Fibroblast of lung (primary cell): ENCODE measurements around the gene AGBL1. TPM values are rescaled to one million over a fixed set of nuclear protein-coding genes. Genes with fewer than 3 reads are reported as not detected.

Source experiments
- DNase-seq, 2 donors: peaks; one replicate each; pipeline versions ENCODE4 v3.0.0 to v3.0.0-alpha.2; 2010; ENCODE audit warnings: low read depth in 2 of 2
- H2AFZ ChIP-seq: 2 replicates; pipeline ENCODE4 v1.5.1; 2012; ENCODE audit warnings: low read length, control low read depth, inconsistent platforms
- H3K27ac ChIP-seq: 2 replicates; pipeline ENCODE4 v1.5.1; 2011; ENCODE audit warnings: low read length, control low read depth; ENCODE audit not compliant: insufficient read depth
- H3K27me3 ChIP-seq: 2 replicates; pipeline ENCODE4 v1.5.1; 2011; ENCODE audit warnings: mild to moderate bottlenecking, low read length; ENCODE audit not compliant: control insufficient read depth, insufficient read depth
- H3K36me3 ChIP-seq: 2 replicates; pipeline ENCODE4 v1.5.1; 2011; ENCODE audit warnings: low read length; ENCODE audit not compliant: control insufficient read depth, insufficient read depth
- H3K4me1 ChIP-seq: 2 replicates; pipeline ENCODE4 v1.5.1; 2011; ENCODE audit warnings: low read length; ENCODE audit not compliant: control insufficient read depth, insufficient read depth; ENCODE audit errors: extremely low read depth
- H3K4me2 ChIP-seq: 2 replicates; pipeline ENCODE4 v1.5.1; 2011; ENCODE audit warnings: low read length, control low read depth; ENCODE audit not compliant: insufficient read depth; ENCODE audit errors: extremely low read depth
- H3K4me3 ChIP-seq, 4 experiments: fragments of 200-600 bp in 1 of 4; sonication (generic) in 1 of 4; replicated peaks in 1 of 4; 2 replicates each; pipeline ENCODE4 v1.5.1; 2011 to 2016; ENCODE audit warnings: low read length in 4 of 4, low read depth in 3 of 4, mild to moderate bottlenecking in 3 of 4, control low read depth in 2 of 4, inconsistent platforms in 1 of 4, mixed read lengths in 1 of 4; ENCODE audit not compliant: insufficient read depth in 1 of 4; ENCODE audit errors: control extremely low read depth in 1 of 4
- H3K79me2 ChIP-seq: 2 replicates; pipeline ENCODE4 v1.5.1; 2012; ENCODE audit warnings: mild to moderate bottlenecking, low read length, inconsistent platforms; ENCODE audit not compliant: control insufficient read depth, insufficient read depth
- H3K9ac ChIP-seq: 2 replicates; pipeline ENCODE4 v1.5.1; 2011; ENCODE audit warnings: mild to moderate bottlenecking, low read length, control low read depth; ENCODE audit not compliant: insufficient read depth
- H3K9me3 ChIP-seq: 2 replicates; pipeline ENCODE4 v1.5.1; 2012; ENCODE audit warnings: low read depth, low read length; ENCODE audit not compliant: control insufficient read depth, insufficient read depth
- H4K20me1 ChIP-seq: 2 replicates; pipeline ENCODE4 v1.5.1; 2011; ENCODE audit warnings: low read length; ENCODE audit not compliant: control insufficient read depth, insufficient read depth; ENCODE audit errors: extremely low read depth
- EZH2 ChIP-seq: IDR thresholded peaks from 2 replicates; pipeline ENCODE4 v1.5.1; 2012; ENCODE audit warnings: low read length, control low read depth, mild to moderate bottlenecking; ENCODE audit errors: missing control alignments
- polyA plus RNA-seq, 2 donors: library from polyadenylated mRNA; depleted of rRNA in 1 of 2; stranded (reverse) in 1 of 2; unstranded in 1 of 2; fragments of >200 nt; gene quantifications; 2 replicates each; pipeline ENCODE4 v1.2.1, GENCODE V29; 2011 to 2012; ENCODE audit warnings: missing spikeins in 1 of 2
- total RNA-seq: library from RNA; depleted of rRNA; stranded (reverse); fragments of >200 nt; gene quantifications from 2 replicates; pipeline ENCODE4 v1.2.1, GENCODE V29; 2014
- TF ChIP-seq, protein P1 (sequence below), 2 donors: IDR thresholded peaks in 1 of 2; conservative IDR thresholded peaks in 1 of 2; 1 replicate in 1 of 2; 2 replicates in 1 of 2; pipeline ENCODE4 v1.5.1; 2011 to 2012; ENCODE audit warnings: low read length in 2 of 2, control low read depth in 1 of 2, inconsistent platforms in 1 of 2, low read depth in 1 of 2, mild to moderate bottlenecking in 1 of 2

AGBL1 gene
- total and polyA plus RNA-seq, 2 donors (not counting 1 experiment from before 2014, with no cell fraction given) = not detected

DNA sequence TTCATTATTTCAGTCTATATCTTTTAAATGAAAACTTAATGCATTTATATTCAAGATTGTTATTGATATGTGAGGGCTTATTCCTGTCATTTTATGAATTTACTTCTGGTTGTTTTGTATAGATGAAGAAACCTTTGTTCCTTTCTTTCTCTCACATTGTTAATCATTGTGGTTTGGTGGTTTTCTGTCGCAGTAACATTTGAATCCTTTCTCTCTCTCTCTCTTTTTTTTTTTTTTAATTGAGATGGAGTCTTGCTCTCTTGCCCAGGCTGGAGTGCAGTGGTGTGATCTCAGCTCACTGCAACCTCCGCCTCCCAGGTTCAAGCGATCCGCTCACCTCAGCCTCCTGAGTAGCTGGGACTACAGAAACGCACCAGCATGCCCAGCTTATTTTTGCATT, 22.1 kb downstream of the AGBL1 start:
- Histone ChIP-seq H3K4me3 (no peak overlapping the region), H3K9ac (no peak overlapping the region), H2AFZ (no peak overlapping the region), H4K20me1 (no peaks in the 10 kb centered on the region), H3K27me3 (no peaks in the 10 kb centered on the region), H3K9me3 (no peaks in the 10 kb centered on the region), H3K27ac (no peak overlapping the region), H3K79me2 (no peaks in the 10 kb centered on the region), H3K36me3 (no peaks in the 10 kb centered on the region), H3K4me1 (no peaks in the 10 kb centered on the region), H3K4me2 (no peak overlapping the region)
- TF ChIP-seq, protein P1, sequence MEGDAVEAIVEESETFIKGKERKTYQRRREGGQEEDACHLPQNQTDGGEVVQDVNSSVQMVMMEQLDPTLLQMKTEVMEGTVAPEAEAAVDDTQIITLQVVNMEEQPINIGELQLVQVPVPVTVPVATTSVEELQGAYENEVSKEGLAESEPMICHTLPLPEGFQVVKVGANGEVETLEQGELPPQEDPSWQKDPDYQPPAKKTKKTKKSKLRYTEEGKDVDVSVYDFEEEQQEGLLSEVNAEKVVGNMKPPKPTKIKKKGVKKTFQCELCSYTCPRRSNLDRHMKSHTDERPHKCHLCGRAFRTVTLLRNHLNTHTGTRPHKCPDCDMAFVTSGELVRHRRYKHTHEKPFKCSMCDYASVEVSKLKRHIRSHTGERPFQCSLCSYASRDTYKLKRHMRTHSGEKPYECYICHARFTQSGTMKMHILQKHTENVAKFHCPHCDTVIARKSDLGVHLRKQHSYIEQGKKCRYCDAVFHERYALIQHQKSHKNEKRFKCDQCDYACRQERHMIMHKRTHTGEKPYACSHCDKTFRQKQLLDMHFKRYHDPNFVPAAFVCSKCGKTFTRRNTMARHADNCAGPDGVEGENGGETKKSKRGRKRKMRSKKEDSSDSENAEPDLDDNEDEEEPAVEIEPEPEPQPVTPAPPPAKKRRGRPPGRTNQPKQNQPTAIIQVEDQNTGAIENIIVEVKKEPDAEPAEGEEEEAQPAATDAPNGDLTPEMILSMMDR (conservative IDR thresholded peaks at IDR 0.05 in 1 of 2, IDR thresholded peaks at IDR 0.05 in 1 of 2; ENCODE audit: low read depth in 1 of 2, low read length in 2 of 2) = no peak
- no peak for TF ChIP-seq EZH2
- DNase-seq = no peak

DNA sequence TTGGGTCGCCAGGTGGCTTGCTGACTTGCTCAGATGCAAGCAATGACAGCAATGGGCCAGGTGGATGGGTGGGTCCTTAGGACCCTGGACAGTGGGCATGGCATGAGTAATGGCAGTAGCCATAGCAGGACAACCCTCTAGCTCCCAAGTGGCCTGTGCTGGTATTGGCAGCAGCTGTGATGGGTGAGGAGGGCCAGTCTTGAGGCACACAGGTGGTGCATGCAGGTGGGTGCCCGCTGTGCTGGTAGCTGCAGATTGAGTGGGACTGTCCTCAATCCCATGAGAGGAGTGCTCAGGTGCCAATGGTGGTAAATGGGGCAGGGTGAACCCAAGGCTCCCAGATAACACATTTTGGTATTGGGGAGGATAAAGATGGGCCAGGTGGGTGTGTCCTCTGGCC, 24.2 kb downstream of the AGBL1 start:
- DNase-seq = no peak
- Histone ChIP-seq H3K27ac (no peak overlapping the region), H2AFZ (no peak overlapping the region), H3K27me3 (no peaks in the 10 kb centered on the region), H4K20me1 (no peaks in the 10 kb centered on the region), H3K4me1 (no peaks in the 10 kb centered on the region), H3K79me2 (no peaks in the 10 kb centered on the region), H3K4me3 (no peak overlapping the region), H3K4me2 (no peak overlapping the region), H3K9me3 (no peaks in the 10 kb centered on the region), H3K9ac (no peak overlapping the region), H3K36me3 (no peaks in the 10 kb centered on the region)
- TF ChIP-seq, protein P1 (conservative IDR thresholded peaks at IDR 0.05 in 1 of 2, IDR thresholded peaks at IDR 0.05 in 1 of 2; ENCODE audit: low read depth in 1 of 2, low read length in 2 of 2) = no peak
- TF ChIP-seq EZH2 = no peak

DNA sequence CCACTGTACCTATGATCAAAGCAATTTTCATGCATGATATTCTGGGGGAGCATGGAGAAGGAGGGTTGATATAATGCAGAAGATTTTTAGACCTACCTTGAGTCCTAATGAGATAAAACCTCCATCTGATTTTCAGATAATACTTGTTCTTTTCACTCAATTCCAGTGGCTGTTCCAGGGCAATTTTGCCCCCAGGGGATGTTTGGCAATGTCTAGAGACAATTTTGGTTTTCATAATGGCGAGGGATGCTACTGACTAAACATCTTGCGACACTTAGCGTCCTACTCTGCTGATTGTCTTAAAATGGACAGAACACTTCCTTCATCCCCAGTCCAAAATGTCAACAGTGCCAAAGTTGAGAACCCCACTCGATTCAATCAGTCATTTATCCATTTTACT, 26.6 kb downstream of the AGBL1 start:
- no peak overlapping the region for H3K27ac ChIP-seq
- H3K9ac ChIP-seq = no peak overlapping the region
- no peaks in the 10 kb centered on the region for H4K20me1 ChIP-seq
- no peak for DNase-seq
- H3K4me2 ChIP-seq = no peak overlapping the region
- H3K36me3 ChIP-seq = no peaks in the 10 kb centered on the region
- H3K4me3 ChIP-seq = no peak overlapping the region
- TF ChIP-seq, protein P1 (conservative IDR thresholded peaks at IDR 0.05 in 1 of 2, IDR thresholded peaks at IDR 0.05 in 1 of 2; ENCODE audit: low read depth in 1 of 2, low read length in 2 of 2) = no peak
- TF ChIP-seq EZH2 = no peak
- H2AFZ ChIP-seq = no peak overlapping the region
- H3K79me2 ChIP-seq = no peaks in the 10 kb centered on the region
- no peaks in the 10 kb centered on the region for H3K4me1 ChIP-seq
- H3K27me3 ChIP-seq = no peaks in the 10 kb centered on the region
- no peaks in the 10 kb centered on the region for H3K9me3 ChIP-seq
